IPS DF 4.7 (cell line): ENCODE measurements around the gene HAL.

Experiments
- DNase-seq: peaks from one replicate; pipeline ENCODE4 v3.0.0-alpha.2; 2013; ENCODE audit warnings: low spot score; ENCODE audit errors: extremely low read depth

Gene HAL

DNA sequence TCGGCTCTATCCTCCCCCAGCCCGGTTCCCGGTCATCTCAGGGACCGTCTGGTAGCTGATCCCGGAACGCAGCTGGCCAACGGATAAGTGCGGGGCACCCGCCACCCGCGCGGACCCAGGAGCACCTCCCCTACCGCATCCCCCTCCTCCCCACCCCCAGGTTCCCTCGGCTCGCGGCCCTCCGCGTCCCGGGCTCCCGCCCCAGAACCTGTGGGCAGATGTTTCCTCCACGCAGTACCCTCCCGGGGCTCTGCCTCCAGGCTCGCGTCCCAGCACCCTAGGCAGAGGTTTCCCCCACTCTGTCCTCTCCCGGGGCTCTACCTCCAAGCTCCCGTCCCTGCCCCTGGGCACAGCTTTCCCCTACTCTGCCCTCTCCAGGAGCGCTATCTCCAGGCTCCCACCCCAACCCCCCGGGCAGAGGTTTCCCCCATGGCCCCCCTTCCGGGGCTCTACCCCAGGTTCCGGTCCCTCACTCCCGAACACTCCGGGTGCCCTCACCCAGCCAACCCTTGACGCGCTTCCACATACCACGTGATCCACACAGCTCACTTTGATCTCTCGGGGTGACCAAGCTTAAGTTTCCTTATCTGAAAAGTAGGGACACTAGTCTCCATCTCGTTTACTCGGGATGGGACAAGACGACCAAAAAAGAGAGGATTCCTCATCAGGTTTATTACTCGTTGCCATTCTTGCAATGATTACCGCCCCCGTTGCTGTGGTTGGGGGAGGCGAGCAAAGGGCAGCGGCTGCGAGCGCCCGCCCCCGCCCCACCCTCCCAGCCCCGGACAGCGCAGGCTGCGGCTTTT, 53.4 kb downstream of the HAL start, which contains the start of gene CCDC38:
CCDC38 (minus strand) TSS at position 91 of the 806 bp plus-strand sequence. CDS start 6,105 bp downstream, outside the sequence.
- no peak for DNase-seq

GRCh38 chr12:95942101-95942523, 54.0 kb downstream of the HAL start:
- no peak for DNase-seq

DNA sequence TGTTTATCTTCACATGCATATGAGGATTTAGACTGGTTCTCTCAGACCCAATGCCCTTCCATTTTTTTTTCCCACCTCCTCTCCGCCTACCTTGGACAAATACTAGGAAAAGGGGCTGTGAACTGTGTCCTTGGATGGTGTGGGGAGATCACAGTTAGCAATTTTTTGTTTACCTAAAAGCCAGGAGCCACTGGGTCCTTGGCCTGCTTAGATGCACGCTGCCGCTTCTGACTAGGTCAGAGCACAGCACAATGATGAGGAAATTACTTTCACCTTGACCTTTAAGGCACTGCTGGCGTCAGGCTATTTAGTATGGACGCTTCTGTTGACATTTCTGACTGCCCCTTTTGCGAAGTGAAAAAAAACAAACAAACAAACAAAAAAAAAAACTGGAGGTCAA, 55.6 kb downstream of the HAL start:
- DNase-seq: no peak
